Left ventricle myocardium inferior (tissue), 1 donor: ENCODE results near the gene SMAD2. TPM values are rescaled to one million over a fixed set of nuclear protein-coding genes. Genes with fewer than 3 reads are reported as not detected.

Experiments used
- DNase-seq: peaks from one replicate; pipeline ENCODE4 v3.0.0-alpha.2; 2020
- H3K27ac ChIP-seq: fragments of 200-600 bp; replicated peaks from 2 replicates; pipeline ENCODE4 v1.8.0; 2021
- H3K27me3 ChIP-seq: fragments of 200-600 bp; 2 replicates; pipeline ENCODE4 v1.8.0; 2021; ENCODE audit warnings: low read depth
- H3K36me3 ChIP-seq: fragments of 200-600 bp; 2 replicates; pipeline ENCODE4 v1.8.0; 2021
- H3K4me1 ChIP-seq: fragments of 200-600 bp; 2 replicates; pipeline ENCODE4 v1.8.0; 2021
- H3K4me3 ChIP-seq: fragments of 200-600 bp; 2 replicates; pipeline ENCODE4 v1.8.0; 2021; ENCODE audit warnings: mild to moderate bottlenecking, moderate library complexity
- H3K9me3 ChIP-seq: fragments of 200-600 bp; replicated peaks from 2 replicates; pipeline ENCODE4 v1.8.0; 2021
- intact Hi-C: fragments of 100-400 bp; cut with micrococcal nuclease; formaldehyde crosslinking; loops from one replicate; pipeline ENCODE4 v1.11.0; 2022
- total RNA-seq: library from RNA; stranded (reverse); fragmentation: NEBNext Ultra II Directional; extraction: Animal tissue kit (Norgen Biotek cat#: 25700); gene quantifications from one replicate; pipeline ENCODE4 v1.2.1, GENCODE V29; 2021
- TF ChIP-seq, protein P1 (sequence below): fragments of 200-600 bp; IDR thresholded peaks from 2 replicates; pipeline ENCODE4 v1.8.0; 2021; ENCODE audit warnings: antibody characterized with exemption, mild to moderate bottlenecking, borderline replicate concordance
- donor health status: DM: no; HTN: yes; CAD: no; lungs with severe emphysema.

SMAD2 gene
- total RNA-seq, 1 donor from 2014 or later, result 80.9 TPM

- Histone ChIP-seq H3K4me1 (peaks cover 8% of the 10 kb centered on the region), H3K36me3 (peaks cover 22% of the 10 kb centered on the region), H3K9me3 (no peaks in the 10 kb centered on the region), H3K4me3 (no peak overlapping the region), H3K27ac (no peak overlapping the region), H3K27me3 (no peaks in the 10 kb centered on the region)
- no peak for DNase-seq
- intact Hi-C loops, result no loop called here
- TF ChIP-seq, protein P1, sequence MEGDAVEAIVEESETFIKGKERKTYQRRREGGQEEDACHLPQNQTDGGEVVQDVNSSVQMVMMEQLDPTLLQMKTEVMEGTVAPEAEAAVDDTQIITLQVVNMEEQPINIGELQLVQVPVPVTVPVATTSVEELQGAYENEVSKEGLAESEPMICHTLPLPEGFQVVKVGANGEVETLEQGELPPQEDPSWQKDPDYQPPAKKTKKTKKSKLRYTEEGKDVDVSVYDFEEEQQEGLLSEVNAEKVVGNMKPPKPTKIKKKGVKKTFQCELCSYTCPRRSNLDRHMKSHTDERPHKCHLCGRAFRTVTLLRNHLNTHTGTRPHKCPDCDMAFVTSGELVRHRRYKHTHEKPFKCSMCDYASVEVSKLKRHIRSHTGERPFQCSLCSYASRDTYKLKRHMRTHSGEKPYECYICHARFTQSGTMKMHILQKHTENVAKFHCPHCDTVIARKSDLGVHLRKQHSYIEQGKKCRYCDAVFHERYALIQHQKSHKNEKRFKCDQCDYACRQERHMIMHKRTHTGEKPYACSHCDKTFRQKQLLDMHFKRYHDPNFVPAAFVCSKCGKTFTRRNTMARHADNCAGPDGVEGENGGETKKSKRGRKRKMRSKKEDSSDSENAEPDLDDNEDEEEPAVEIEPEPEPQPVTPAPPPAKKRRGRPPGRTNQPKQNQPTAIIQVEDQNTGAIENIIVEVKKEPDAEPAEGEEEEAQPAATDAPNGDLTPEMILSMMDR, result no peak
These were observed 47.8 kb downstream of the SMAD2 start for GRCh38 chr18:47882641-47883040.

DNA sequence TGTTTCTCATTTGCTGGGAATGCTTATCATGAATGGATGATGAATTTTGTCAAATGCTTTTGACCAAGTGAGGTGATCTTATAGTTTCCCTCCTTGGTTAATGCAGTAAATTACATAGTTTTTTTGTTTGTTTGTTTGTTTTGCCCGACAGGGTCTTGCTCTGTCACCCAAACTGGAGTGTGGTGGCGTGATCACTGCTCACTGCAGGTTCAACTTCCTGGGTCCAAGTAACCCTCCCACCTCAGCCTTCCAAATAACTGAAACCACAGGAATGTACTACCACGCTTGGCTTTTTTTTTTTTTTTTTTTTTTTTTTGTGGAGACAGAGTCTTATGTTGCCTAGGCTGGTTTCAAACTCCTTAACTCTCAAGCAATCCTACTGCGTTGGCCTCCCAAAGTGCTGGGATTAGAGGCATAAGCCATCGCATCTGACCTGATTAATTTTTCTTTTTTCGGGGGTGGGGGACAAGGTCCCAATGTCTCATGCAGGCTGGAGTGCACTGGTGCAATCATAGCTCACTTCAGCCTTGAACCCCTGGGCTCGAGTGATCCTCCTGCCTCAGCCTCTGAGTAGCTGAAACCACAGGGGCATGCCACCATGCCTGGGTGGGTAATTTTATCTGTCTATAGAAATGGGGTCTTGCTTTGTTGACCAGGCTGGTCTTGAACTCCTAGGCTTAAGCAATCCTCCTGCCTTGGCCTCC, 48.6 kb downstream of the SMAD2 start:
- Histone ChIP-seq H3K4me1 (peaks cover 8% of the 10 kb centered on the region), H3K4me3 (no peak overlapping the region), H3K27me3 (no peaks in the 10 kb centered on the region), H3K9me3 (no peaks in the 10 kb centered on the region), H3K27ac (no peak overlapping the region), H3K36me3 (peaks cover 22% of the 10 kb centered on the region)
- intact Hi-C loops, result no loop called here
- TF ChIP-seq, protein P1, result no peak
- no peak for DNase-seq

GRCh38 chr18:47881042-47881441, 49.4 kb downstream of the SMAD2 start:
- H3K9me3 ChIP-seq, result no peaks in the 10 kb centered on the region
- peaks cover 8% of the 10 kb centered on the region for H3K4me1 ChIP-seq
- DNase-seq, result no peak
- H3K27me3 ChIP-seq, result no peaks in the 10 kb centered on the region
- H3K36me3 ChIP-seq, result peaks cover 22% of the 10 kb centered on the region
- TF ChIP-seq, protein P1, result no peak
- no peak overlapping the region for H3K4me3 ChIP-seq
- H3K27ac ChIP-seq, result no peak overlapping the region
- intact Hi-C loops, result no loop called here

DNA sequence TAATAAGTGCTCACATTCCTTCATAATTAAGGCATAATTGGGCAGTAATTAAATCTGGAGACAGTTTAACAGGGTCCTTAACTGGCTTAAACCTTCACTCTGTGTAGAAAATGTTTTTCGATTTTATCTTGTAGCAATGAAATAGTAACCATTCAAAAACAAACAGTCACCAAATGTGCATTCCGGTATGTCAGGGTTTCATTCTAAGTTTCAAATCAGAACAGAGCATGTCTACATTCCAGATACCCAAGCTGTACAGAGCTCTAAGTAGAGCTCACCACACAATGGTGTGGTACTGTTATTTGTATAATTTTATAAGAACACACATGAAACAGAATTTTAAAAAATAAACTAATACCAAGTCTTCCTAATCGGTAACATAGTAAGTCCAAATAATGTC, 52.6 kb downstream of the SMAD2 start:
- Histone ChIP-seq H3K27ac (no peak overlapping the region), H3K4me1 (peaks cover 18% of the 10 kb centered on the region), H3K27me3 (no peaks in the 10 kb centered on the region), H3K36me3 (peaks cover 22% of the 10 kb centered on the region), H3K9me3 (no peaks in the 10 kb centered on the region), H3K4me3 (no peak overlapping the region)
- TF ChIP-seq, protein P1, result no peak
- no peak for DNase-seq
- intact Hi-C loops, result no loop called here

GRCh38 chr18:47876813-47877212, 53.6 kb downstream of the SMAD2 start:
- no peak for DNase-seq
- Histone ChIP-seq H3K9me3 (no peaks in the 10 kb centered on the region), H3K27ac (no peak overlapping the region), H3K27me3 (no peaks in the 10 kb centered on the region), H3K4me3 (no peak overlapping the region), H3K36me3 (peaks cover 13% of the 10 kb centered on the region), H3K4me1 (peaks cover 25% of the 10 kb centered on the region)
- TF ChIP-seq, protein P1, result no peak
- intact Hi-C loops, result no loop called here
